A673 (cell line): ENCODE data around the gene PSORS1C1.

Experiments
- EZH2 ChIP-seq: fragments of 200-600 bp; sonication (generic); IDR thresholded peaks from 2 replicates; pipeline ENCODE4 v1.6.1; 2017; ENCODE audit warnings: borderline replicate concordance, low read depth, mild to moderate bottlenecking, mixed read lengths, antibody characterized with exemption, low read length; ENCODE audit not compliant: poor library complexity, severe bottlenecking
- TF ChIP-seq, protein P1 (sequence below): fragments of 300-800, 200-600 bp; sonication (generic); conservative IDR thresholded peaks from 2 replicates; pipeline ENCODE4 v1.5.1; 2017; ENCODE audit warnings: low read depth, mild to moderate bottlenecking, antibody characterized with exemption, low read length, moderate library complexity, mixed read lengths

- TF ChIP-seq, protein P1, sequence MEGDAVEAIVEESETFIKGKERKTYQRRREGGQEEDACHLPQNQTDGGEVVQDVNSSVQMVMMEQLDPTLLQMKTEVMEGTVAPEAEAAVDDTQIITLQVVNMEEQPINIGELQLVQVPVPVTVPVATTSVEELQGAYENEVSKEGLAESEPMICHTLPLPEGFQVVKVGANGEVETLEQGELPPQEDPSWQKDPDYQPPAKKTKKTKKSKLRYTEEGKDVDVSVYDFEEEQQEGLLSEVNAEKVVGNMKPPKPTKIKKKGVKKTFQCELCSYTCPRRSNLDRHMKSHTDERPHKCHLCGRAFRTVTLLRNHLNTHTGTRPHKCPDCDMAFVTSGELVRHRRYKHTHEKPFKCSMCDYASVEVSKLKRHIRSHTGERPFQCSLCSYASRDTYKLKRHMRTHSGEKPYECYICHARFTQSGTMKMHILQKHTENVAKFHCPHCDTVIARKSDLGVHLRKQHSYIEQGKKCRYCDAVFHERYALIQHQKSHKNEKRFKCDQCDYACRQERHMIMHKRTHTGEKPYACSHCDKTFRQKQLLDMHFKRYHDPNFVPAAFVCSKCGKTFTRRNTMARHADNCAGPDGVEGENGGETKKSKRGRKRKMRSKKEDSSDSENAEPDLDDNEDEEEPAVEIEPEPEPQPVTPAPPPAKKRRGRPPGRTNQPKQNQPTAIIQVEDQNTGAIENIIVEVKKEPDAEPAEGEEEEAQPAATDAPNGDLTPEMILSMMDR, result no peak
- TF ChIP-seq EZH2, result no peak
Measured at GRCh38 chr6:31144296-31144969, 29.8 kb downstream of the PSORS1C1 start.
